ENCODE measurements around the gene P2RX6. TPM values are rescaled to one million over a fixed set of nuclear protein-coding genes. Genes with fewer than 3 reads are reported as not detected.

Gene P2RX6
- total and polyA plus RNA-seq, 9 of the 15 experiments (the other 6 are each of a cell fraction or from before 2014, with no cell fraction given): 0.01 to 3.9 (median 1.5) TPM; not detected in 1

GRCh38 chr22:21030032-21030431 lies 15.1 kb downstream of the P2RX6 start (continued):
- TF ChIP-seq MTF1 (CRISPR knock-in tag; IDR thresholded peaks at IDR 0.05; ENCODE audit: borderline replicate concordance) (no peak), ZKSCAN1 (IDR thresholded peaks at IDR 0.05; ENCODE audit: low read depth, low read length) (no peak), ZNF133 (CRISPR knock-in tag; IDR thresholded peaks at IDR 0.05) (no peak), ZBTB12 (CRISPR knock-in tag; IDR thresholded peaks at IDR 0.05) (no peak), RBM15 (IDR thresholded peaks at IDR 0.05; ENCODE audit: insufficient read depth, low read length) (no peak), CC2D1A (IDR thresholded peaks at IDR 0.05) (no peak), HLTF (IDR thresholded peaks at IDR 0.05) (no peak), CHAMP1 (IDR thresholded peaks at IDR 0.05) (no peak), BACH1 (tag; IDR thresholded peaks at IDR 0.05) (no peak), PTBP1 (IDR thresholded peaks at IDR 0.05; ENCODE audit: low read depth, low read length) (no peak), ARID3A (IDR thresholded peaks at IDR 0.05; ENCODE audit: borderline replicate concordance, low read depth, low read length) (no peak), FOSL1 (tag; conservative IDR thresholded peaks at IDR 0.05) (no peak), FIP1L1 (IDR thresholded peaks at IDR 0.05; ENCODE audit: low read depth, low read length, poor library complexity, severe bottlenecking) (peak; percentile 22), HCFC1 (IDR thresholded peaks at IDR 0.05; ENCODE audit: low read depth, low read length) (no peak), HSF4 (CRISPR knock-in tag; IDR thresholded peaks at IDR 0.05; ENCODE audit: borderline replicate concordance) (no peak), GATAD2A (IDR thresholded peaks at IDR 0.05) (no peak), GABPA (tag; conservative IDR thresholded peaks at IDR 0.05; ENCODE audit: low read depth) (no peak)
- TF ChIP-seq, protein P1, sequence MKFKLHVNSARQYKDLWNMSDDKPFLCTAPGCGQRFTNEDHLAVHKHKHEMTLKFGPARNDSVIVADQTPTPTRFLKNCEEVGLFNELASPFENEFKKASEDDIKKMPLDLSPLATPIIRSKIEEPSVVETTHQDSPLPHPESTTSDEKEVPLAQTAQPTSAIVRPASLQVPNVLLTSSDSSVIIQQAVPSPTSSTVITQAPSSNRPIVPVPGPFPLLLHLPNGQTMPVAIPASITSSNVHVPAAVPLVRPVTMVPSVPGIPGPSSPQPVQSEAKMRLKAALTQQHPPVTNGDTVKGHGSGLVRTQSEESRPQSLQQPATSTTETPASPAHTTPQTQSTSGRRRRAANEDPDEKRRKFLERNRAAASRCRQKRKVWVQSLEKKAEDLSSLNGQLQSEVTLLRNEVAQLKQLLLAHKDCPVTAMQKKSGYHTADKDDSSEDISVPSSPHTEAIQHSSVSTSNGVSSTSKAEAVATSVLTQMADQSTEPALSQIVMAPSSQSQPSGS (CRISPR knock-in tag; IDR thresholded peaks at IDR 0.05): no peak
- TF ChIP-seq, protein P2, sequence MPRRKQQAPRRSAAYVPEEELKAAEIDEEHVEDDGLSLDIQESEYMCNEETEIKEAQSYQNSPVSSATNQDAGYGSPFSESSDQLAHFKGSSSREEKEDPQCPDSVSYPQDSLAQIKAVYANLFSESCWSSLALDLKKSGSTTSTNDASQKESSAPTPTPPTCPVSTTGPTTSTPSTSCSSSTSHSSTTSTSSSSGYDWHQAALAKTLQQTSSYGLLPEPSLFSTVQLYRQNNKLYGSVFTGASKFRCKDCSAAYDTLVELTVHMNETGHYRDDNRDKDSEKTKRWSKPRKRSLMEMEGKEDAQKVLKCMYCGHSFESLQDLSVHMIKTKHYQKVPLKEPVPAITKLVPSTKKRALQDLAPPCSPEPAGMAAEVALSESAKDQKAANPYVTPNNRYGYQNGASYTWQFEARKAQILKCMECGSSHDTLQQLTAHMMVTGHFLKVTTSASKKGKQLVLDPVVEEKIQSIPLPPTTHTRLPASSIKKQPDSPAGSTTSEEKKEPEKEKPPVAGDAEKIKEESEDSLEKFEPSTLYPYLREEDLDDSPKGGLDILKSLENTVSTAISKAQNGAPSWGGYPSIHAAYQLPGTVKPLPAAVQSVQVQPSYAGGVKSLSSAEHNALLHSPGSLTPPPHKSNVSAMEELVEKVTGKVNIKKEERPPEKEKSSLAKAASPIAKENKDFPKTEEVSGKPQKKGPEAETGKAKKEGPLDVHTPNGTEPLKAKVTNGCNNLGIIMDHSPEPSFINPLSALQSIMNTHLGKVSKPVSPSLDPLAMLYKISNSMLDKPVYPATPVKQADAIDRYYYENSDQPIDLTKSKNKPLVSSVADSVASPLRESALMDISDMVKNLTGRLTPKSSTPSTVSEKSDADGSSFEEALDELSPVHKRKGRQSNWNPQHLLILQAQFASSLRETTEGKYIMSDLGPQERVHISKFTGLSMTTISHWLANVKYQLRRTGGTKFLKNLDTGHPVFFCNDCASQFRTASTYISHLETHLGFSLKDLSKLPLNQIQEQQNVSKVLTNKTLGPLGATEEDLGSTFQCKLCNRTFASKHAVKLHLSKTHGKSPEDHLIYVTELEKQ (CRISPR knock-in tag; IDR thresholded peaks at IDR 0.05): no peak

Measured in K562 (cell line).